NOMO-1 (cell line): ENCODE measurements around the gene CCDC201.
A peak's percentile ranks its signal among the peaks of the same experiment; 100 is the strongest.

Experiments used
- DNase-seq, 2 experiments: peaks; one replicate each; lab custom pipeline; 2025; ENCODE audit not compliant: unreplicated experiment in 2 of 2; lab: John Stamatoyannopoulos, UW

The CCDC201 gene

GRCh38 chr7:45873035-45873354 lies at the start of gene CCDC201:
CCDC201 (minus strand) TSS chr7:45873082; CDS start chr7:45873007, 75 bp downstream.
- DNase-seq, result no peak

- DNase-seq, result peak in 1 of 2 experiments; percentile 12
Observed at GRCh38 chr7:45921699-45922519, 49.0 kb upstream of the CCDC201 start.

GRCh38 chr7:45921381-45921698 lies 48.5 kb upstream of the CCDC201 start:
- DNase-seq, result no peak

GRCh38 chr7:45920502-45921380 lies 47.9 kb upstream of the CCDC201 start, which contains the start of gene IGFBP3:
IGFBP3 (minus strand) TSS chr7:45921272; CDS start chr7:45921140, 132 bp downstream.
- DNase-seq, result peak in 1 of 2 experiments; percentile 14

GRCh38 chr7:45919993-45920459 lies 47.1 kb upstream of the CCDC201 start:
- DNase-seq, result no peak

GRCh38 chr7:45919231-45919784 lies 46.4 kb upstream of the CCDC201 start:
- no peak for DNase-seq

GRCh38 chr7:45918556-45918955 lies 45.7 kb upstream of the CCDC201 start:
- no peak for DNase-seq

GRCh38 chr7:45917658-45918057 lies 44.8 kb upstream of the CCDC201 start:
- peak; percentile 40 to 66 for DNase-seq

GRCh38 chr7:45917064-45917463 lies 44.2 kb upstream of the CCDC201 start:
- no peak for DNase-seq

- no peak for DNase-seq
Observed at GRCh38 chr7:45915606-45916005, 42.7 kb upstream of the CCDC201 start.

- DNase-seq, result no peak
Observed at GRCh38 chr7:45914911-45915310, 42.0 kb upstream of the CCDC201 start.

GRCh38 chr7:45912972-45913371 lies 40.1 kb upstream of the CCDC201 start:
- no peak for DNase-seq

GRCh38 chr7:45911311-45911710 lies 38.4 kb upstream of the CCDC201 start:
- no peak for DNase-seq

- no peak for DNase-seq
Observed at GRCh38 chr7:45910855-45911254, 38.0 kb upstream of the CCDC201 start.

- DNase-seq, result no peak
Observed at GRCh38 chr7:45909561-45909960, 36.7 kb upstream of the CCDC201 start.

- DNase-seq, result no peak
Observed at GRCh38 chr7:45902820-45903219, 29.9 kb upstream of the CCDC201 start.

GRCh38 chr7:45901566-45901965 lies 28.7 kb upstream of the CCDC201 start:
- DNase-seq, result no peak

- no peak for DNase-seq
Observed at GRCh38 chr7:45898222-45898621, 25.3 kb upstream of the CCDC201 start.

GRCh38 chr7:45897042-45897690 lies 24.3 kb upstream of the CCDC201 start:
- no peak for DNase-seq

- no peak for DNase-seq
Observed at GRCh38 chr7:45894665-45895062, 21.8 kb upstream of the CCDC201 start.
